Measurements from ENCODE around the gene BBS9. TPM values are rescaled to one million over a fixed set of nuclear protein-coding genes. Genes with fewer than 3 reads are reported as not detected.
"Not testable (repeated sequence)": the region's sequence is repeated elsewhere in the genome, so short reads cannot be mapped to it uniquely, and the experiment has no call there.

Gene BBS9
- total and polyA plus RNA-seq, 2 donors (not counting 1 experiment from before 2014, with no cell fraction given): 8.4 to 45.2 TPM

GRCh38 chr7:33217595-33217994 is 88.2 kb downstream of the BBS9 start:
- H2AFZ ChIP-seq (ENCODE audit: insufficient read depth, low read depth, low read length, poor library complexity, severe bottlenecking): no peak overlapping the region
- H3K9ac ChIP-seq (ENCODE audit: low read length): no peak overlapping the region
- no peak overlapping the region for H3K27ac ChIP-seq (ENCODE audit: low read length in 2 of 2)
- no peaks in the 10 kb centered on the region for H3K4me1 ChIP-seq (ENCODE audit: control insufficient read depth in 2 of 2, insufficient read depth in 2 of 2, low read length in 2 of 2)
- peaks cover 0 to 21% (median 1%) of the 10 kb centered on the region in 3 donors for H3K9me3 ChIP-seq (ENCODE audit: control extremely low read depth in 1 of 3, control insufficient read depth in 2 of 3, insufficient read depth in 1 of 3, low read length in 2 of 3)
- H3K4me3 Mint-ChIP-seq: no peak overlapping the region
- TF ChIP-seq CTCF (IDR thresholded peaks at IDR 0.05) (no peak), EZH2 (IDR thresholded peaks at IDR 0.05; ENCODE audit: borderline replicate concordance, insufficient read depth, low read depth, low read length, poor library complexity, severe bottlenecking) (no peak)
- DNase-seq (no peak), ATAC-seq (ENCODE audit: low read depth) (no peak)
- H4K20me1 ChIP-seq (ENCODE audit: control insufficient read depth, insufficient read depth, low read length, poor library complexity, severe bottlenecking): peaks cover 6% of the 10 kb centered on the region
- WGBS (ENCODE audit: insufficient coverage): 83% methylated on average over 1 of the region's 4 CpGs
- ChIA-PET CTCF (no interaction called here), POLR2A (no interaction called here)
- no peaks in the 10 kb centered on the region for H3K4me1 Mint-ChIP-seq
- H3K36me3 ChIP-seq (replicated peaks in 1 of 2; ENCODE audit: control extremely low read depth in 1 of 2, control insufficient read depth in 1 of 2, extremely low read depth in 1 of 2, insufficient read depth in 2 of 2, low read length in 1 of 2): peaks cover 0 to 4% of the 10 kb centered on the region in 2 experiments
- H3K79me2 ChIP-seq (ENCODE audit: control insufficient read depth, insufficient read depth, low read length): no peaks in the 10 kb centered on the region
- no peaks in the 10 kb centered on the region for H3K27me3 Mint-ChIP-seq
- peaks cover 2% of the 10 kb centered on the region for H3K9me3 Mint-ChIP-seq (ENCODE audit: insufficient read depth)
- no peaks in the 10 kb centered on the region for H3K27me3 ChIP-seq (replicated peaks in 1 of 4; ENCODE audit: control extremely low read depth in 1 of 4, control insufficient read depth in 3 of 4, insufficient read depth in 4 of 4, low read length in 3 of 4)
- H3K4me2 ChIP-seq (replicated peaks; ENCODE audit: low read depth, low read length, poor library complexity, severe bottlenecking): no peak overlapping the region
- H3K27ac Mint-ChIP-seq: no peak overlapping the region
- no peak overlapping the region for H3K4me3 ChIP-seq (ENCODE audit: control extremely low read depth in 1 of 5, extremely low read depth in 1 of 5, insufficient read depth in 1 of 5, low read depth in 2 of 5, low read length in 4 of 5)
- intact Hi-C loops (cut with micrococcal nuclease): no loop called here

DNA sequence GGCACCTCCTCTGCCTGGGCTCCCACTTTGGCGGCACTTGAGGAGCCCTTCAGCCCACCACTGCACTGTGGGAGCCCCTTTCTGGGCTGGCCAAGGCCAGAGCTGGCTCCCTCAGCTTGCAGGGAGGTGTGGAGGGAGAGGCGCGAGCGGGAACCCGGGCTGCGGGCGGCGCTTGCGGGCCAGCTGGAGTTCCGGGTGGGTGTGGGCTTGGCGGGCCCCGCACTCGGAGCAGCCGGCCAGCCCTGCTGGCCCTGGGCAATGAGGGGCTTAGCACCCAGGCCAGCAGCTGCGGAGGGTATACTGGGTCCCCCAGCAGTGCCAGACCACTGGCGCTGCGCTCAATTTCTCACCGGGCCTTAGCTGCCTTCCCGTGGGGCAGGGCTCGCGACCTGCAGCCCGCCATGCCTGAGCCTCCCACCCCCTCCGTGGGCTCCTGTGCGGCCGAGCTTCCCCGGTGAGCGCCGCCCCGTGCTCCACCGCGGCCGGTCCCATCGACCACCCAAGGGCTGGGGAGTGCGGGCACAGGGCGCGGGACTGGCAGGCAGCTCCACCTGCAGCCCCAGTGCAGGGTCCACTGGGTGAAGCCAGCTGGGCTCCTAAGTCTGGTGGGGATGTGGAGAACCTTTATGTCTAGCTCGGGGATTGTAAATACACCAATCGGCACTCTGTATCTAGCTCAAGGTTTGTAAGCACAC is 89.6 kb downstream of the BBS9 start:
- H3K4me3 Mint-ChIP-seq; H3K27ac ChIP-seq (ENCODE audit: low read length in 2 of 2); H3K27ac Mint-ChIP-seq; intact Hi-C loops (cut with micrococcal nuclease); ATAC-seq (ENCODE audit: low read depth); H4K20me1 ChIP-seq (ENCODE audit: control insufficient read depth, insufficient read depth, low read length, poor library complexity, severe bottlenecking); H3K4me1 ChIP-seq (ENCODE audit: control insufficient read depth in 2 of 2, insufficient read depth in 2 of 2, low read length in 2 of 2); H3K36me3 ChIP-seq (replicated peaks in 1 of 2; ENCODE audit: control extremely low read depth in 1 of 2, control insufficient read depth in 1 of 2, extremely low read depth in 1 of 2, insufficient read depth in 2 of 2, low read length in 1 of 2); H3K9me3 Mint-ChIP-seq (ENCODE audit: insufficient read depth); H2AFZ ChIP-seq (ENCODE audit: insufficient read depth, low read depth, low read length, poor library complexity, severe bottlenecking); H3K4me1 Mint-ChIP-seq; POLR2A ChIA-PET; CTCF ChIA-PET; H3K9me3 ChIP-seq (ENCODE audit: control extremely low read depth in 1 of 3, control insufficient read depth in 2 of 3, insufficient read depth in 1 of 3, low read length in 2 of 3); H3K27me3 ChIP-seq (replicated peaks in 1 of 4; ENCODE audit: control extremely low read depth in 1 of 4, control insufficient read depth in 3 of 4, insufficient read depth in 4 of 4, low read length in 3 of 4); H3K79me2 ChIP-seq (ENCODE audit: control insufficient read depth, insufficient read depth, low read length); DNase-seq; H3K9ac ChIP-seq (ENCODE audit: low read length); H3K4me3 ChIP-seq (ENCODE audit: control extremely low read depth in 1 of 5, extremely low read depth in 1 of 5, insufficient read depth in 1 of 5, low read depth in 2 of 5, low read length in 4 of 5); H3K27me3 Mint-ChIP-seq; H3K4me2 ChIP-seq (replicated peaks; ENCODE audit: low read depth, low read length, poor library complexity, severe bottlenecking): not testable (repeated sequence)
- WGBS (ENCODE audit: insufficient coverage): 94% methylated on average over 37 of the region's 38 CpGs

All from B cell (primary cell).